GM13977 (cell line): ENCODE measurements around the gene PPP1R36.
"Not testable (repeated sequence)": the region's sequence is repeated elsewhere in the genome, so short reads cannot be mapped to it uniquely, and the experiment has no call there.

Source experiments
- DNase-seq: peaks from one replicate; pipeline ENCODE4 v3.0.0; 2012; ENCODE audit warnings: low spot score
- CTCF ChIP-seq: IDR thresholded peaks from 2 replicates; pipeline ENCODE4 v1.5.1; 2012; ENCODE audit warnings: mild to moderate bottlenecking, control low read depth; ENCODE audit not compliant: insufficient read depth; ENCODE audit errors: extremely low read depth, missing control alignments
- in situ Hi-C: fragments of 300-500 bp; cut with MboI; formaldehyde crosslinking; loops from one replicate; pipeline ENCODE4 v1.12.0; 2022; ENCODE audit warnings: low sequenced_read_pairs, low pct_unique_long_range_greater_than_20kb, mixed read lengths, inconsistent platforms; ENCODE audit not compliant: unreplicated experiment

Gene PPP1R36

DNA sequence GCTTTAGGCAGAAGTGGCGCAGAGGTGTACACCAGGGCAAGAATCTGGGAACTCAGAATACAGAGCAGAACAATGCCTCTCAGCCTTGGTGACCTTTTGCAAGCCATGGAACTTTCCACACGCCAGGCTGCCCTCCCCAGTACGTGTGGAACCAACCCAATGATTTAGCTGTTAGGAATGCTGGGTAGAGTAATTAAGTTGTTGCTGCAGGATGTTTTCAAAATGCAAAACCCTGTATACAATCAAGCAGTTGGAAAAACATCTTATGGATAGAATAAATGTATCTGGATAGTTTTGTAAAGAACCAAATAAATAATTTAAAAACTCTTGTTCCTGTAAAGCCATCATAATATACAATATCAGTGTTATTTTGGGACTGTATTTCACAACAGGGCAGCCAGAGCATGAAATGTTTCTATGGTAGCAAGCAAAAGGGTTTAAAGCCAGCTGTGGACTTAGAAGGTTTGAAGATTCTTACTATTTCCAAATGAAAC, 19.4 kb downstream of the PPP1R36 start:
- no peak for TF ChIP-seq CTCF
- in situ Hi-C loops = no loop called here
- DNase-seq = no peak

GRCh38 chr14:64569646-64570045, 19.9 kb downstream of the PPP1R36 start:
- DNase-seq, in situ Hi-C loops: not testable (repeated sequence)

DNA sequence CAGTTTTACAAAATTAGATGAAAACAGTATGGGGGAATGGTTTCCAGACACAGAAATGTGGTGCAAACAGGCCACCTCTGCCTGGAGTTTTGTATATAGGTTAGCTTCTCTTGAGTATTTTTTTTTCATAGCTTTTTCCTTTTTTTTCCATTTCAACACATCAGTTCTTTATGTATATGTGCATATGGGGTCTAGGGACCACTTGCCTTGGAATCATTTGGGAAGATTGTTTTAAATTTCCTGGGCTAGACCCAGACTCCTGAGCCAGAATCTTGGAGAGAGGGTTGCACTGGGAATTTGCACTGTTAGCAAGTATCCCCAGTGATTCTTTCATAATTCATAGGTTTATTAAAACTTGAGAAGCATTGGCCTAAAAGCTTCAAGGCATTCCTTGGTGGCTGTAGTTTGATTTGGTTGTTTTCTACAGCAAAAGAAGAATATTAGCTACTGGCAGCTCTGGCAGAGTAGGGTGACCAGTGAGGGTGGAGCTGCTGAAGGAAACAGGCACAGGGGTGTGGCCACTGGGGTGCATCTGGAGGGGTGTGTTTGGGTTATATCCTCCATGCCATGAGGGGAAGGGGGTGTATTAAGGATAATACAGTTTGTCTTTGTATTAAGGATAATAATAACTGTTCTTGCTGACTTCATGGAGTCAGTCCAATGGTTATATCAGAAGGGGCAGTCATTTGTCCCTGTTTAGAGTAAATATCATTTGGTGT, 22.8 kb downstream of the PPP1R36 start:
- DNase-seq = no peak
- no peak for TF ChIP-seq CTCF
- in situ Hi-C loops = no loop called here

- no peak for DNase-seq
- TF ChIP-seq CTCF = no peak
- in situ Hi-C loops = no loop called here
These were observed 23.3 kb downstream of the PPP1R36 start for GRCh38 chr14:64573109-64573508.

GRCh38 chr14:64574371-64575107, 24.8 kb downstream of the PPP1R36 start:
- TF ChIP-seq CTCF = no peak
- in situ Hi-C loops = no loop called here
- DNase-seq = no peak

- in situ Hi-C loops = no loop called here
- TF ChIP-seq CTCF = no peak
- no peak for DNase-seq
These were observed 27.4 kb downstream of the PPP1R36 start for GRCh38 chr14:64577211-64577610.

- DNase-seq = no peak
- TF ChIP-seq CTCF = no peak
- in situ Hi-C loops = no loop called here
These were observed 30.7 kb downstream of the PPP1R36 start for GRCh38 chr14:64580467-64580866.
